Fibroblast of gingiva (primary cell): ENCODE results near the gene ANKS6.

Experiments used
- DNase-seq: peaks from one replicate; pipeline ENCODE4 v3.0.0-alpha.2; 2011; ENCODE audit warnings: low read depth

Gene ANKS6

DNA sequence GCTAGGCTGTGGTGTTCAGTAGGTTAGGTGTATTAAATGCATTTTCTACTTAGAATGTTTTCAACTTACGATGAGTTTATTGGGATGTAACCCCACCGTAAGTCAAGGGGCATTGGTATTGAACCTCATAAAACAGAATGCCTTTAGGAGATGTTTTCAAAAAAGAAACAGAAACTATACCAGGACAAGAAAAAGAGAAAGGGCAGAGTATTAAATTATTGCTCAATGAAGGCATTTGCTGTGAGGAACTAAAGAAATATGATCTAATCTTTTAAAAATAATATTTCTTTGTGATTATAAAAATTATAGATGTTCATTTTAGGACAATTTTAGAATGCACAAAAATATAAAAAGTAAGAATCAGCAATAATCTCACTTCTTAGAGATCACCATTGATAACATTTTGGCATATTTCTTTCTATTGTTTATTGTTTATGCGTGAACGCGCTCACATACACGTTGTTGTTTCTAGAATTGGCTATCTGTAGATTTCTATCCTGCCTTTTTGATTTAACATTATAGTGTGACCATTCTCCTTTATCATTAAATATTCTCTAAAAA is 19.1 kb upstream of the ANKS6 start:
- DNase-seq, result no peak

DNA sequence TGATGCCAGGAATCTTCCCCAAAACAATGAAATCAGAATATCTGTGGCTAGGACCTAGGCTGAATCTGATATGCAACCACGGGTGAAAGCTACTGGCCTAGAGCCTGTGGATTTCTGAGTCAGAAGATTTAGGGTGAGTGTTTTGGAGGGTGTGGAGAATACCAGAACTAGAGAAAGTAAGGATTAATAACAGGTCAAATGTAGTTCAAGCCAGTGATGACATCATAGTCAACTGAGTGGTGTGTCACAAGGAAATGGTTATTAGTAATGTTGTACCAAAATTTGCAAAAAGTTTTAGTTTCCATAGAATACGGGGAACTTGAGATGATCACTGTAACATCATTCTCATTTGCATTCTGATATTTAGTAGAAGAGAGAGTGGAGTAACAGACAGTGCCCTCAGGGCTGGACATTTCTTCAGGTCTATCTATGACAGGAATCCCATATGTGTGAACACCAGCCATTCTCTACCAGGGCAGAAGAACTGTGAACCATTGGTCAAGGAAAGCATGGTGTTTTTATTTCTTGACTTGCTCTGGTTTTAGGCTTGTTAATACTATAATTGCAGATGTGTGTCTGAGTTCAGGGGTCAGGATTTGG is 14.8 kb upstream of the ANKS6 start:
- DNase-seq, result peak; percentile 58

DNA sequence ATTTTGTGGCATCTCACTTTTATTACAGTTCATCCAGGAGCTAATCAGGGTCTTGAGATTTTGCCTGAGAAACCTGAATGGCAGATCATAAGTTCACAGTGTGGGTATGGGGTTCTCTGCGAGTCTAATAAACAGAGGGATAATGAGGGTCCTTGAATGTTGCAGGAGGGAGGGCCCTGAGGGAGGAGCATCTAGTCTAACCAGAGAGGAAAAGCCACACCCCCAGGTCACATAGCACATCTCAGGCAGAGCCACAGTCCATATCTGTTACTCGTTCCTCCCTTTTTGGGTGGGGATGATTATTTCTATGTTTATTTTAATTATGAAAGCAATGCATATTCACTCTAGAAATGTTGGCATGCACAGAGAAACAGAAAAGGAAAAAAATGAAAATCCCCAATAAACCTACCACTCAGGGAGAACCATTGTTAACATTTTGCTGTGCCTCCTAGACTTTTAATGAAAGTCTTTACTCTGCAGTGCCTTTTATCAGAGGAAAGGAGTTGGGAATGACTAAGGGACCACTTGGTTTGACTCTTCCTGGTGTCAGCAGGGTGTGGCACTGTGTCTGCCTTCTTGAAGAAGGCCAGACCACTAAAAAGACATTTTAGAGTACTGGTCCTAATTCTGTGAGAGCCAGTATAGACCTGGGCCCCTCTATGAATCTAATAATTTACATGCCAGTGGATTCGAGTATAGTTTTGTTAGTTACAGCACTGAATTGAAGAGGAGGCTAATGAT is 13.9 kb upstream of the ANKS6 start:
- DNase-seq, result no peak

DNA sequence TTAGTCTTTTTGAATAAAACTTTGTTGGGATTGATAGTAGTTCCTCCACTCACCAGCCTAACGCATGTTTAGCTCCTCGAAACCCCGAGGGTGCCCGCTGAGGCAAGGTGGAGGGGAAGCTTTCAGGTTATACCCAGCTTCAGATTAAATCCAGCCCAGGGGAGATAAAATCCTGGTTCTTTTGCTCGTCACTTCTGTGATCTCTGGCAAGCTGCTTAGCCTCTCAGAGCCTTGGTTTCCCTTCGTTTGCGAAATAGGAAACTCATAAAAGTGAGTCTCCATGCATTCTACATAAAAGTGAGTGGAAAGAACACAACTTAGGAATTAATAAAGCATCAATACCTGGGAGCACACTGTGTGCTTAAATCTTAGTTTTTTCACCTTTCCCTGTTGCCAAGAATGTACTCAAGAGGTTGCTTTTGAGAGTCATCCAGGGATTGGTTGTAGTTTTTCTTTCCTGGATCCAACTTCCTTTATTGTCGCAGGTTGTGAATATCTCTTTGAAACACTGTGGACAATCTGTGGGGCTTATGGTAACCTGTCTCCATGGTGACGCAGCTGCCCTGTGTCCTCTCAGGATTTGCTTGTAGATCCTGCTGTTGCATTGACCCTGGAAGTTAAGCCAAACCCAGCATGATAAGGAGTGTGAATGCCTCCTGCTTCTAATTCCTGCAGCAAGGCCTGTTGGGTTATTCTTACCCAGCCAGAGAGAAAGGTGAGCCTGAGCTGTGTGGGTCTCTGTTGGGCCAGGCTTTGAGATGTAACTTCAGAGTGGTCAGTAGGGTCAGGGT is 13.2 kb upstream of the ANKS6 start:
- no peak for DNase-seq

DNA sequence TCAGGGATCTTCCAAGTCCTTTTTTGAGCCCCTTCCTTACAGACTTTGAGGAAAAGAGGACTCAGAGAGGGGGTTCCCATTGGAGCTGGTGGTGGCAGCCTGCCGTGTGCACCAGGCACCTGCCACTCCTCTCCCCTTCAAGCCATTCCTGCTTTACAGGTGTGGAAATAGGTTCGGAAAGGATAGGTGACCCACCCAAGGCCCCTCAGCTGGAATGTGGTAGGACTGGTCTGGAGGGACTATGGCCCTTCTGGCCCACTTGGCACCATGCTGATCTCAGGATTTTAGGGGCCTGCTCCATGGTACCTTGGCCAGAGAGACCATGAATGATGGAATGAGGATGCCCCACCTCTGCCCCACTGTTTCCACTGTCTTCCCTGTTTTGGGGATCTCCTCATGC is 12.5 kb upstream of the ANKS6 start:
- DNase-seq, result no peak

DNA sequence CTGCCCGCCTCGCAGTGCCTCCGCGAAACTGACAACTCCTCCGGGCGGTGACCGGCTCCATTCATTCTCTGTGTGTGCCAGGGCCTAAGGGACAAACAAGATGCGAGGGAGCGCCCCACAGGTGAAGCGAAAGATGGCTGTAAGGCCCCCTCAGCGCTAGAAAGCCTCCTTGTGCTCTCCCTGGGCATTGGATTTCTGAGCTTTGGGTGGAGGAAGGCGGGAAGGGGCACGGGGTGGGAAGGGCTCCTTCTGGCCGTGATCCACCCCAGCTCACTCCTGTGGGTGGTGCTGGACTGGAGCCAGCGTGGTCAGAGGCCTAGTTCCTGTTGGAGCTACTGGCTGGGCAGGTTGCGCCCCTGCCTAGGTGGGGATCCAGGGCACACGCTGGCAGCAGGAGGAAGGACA is 12.1 kb upstream of the ANKS6 start:
- DNase-seq, result no peak

DNA sequence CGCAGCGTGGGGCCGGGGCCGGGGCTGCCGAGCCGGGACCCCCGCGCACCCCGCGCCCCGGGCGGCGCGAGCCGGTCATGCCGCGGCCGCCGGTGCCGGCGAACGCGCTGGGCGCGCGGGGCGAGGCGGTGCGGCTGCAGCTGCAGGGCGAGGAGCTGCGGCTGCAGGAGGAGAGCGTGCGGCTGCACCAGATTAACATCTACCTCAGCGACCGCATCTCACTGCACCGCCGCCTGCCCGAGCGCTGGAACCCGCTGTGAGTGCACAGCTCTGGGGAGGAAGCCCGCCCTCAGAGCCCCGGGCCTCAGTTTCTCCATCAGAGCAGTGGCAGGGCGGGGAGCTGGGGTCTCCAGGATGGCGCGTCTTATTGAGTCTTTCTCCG is 11.4 kb upstream of the ANKS6 start:
- DNase-seq, result no peak

DNA sequence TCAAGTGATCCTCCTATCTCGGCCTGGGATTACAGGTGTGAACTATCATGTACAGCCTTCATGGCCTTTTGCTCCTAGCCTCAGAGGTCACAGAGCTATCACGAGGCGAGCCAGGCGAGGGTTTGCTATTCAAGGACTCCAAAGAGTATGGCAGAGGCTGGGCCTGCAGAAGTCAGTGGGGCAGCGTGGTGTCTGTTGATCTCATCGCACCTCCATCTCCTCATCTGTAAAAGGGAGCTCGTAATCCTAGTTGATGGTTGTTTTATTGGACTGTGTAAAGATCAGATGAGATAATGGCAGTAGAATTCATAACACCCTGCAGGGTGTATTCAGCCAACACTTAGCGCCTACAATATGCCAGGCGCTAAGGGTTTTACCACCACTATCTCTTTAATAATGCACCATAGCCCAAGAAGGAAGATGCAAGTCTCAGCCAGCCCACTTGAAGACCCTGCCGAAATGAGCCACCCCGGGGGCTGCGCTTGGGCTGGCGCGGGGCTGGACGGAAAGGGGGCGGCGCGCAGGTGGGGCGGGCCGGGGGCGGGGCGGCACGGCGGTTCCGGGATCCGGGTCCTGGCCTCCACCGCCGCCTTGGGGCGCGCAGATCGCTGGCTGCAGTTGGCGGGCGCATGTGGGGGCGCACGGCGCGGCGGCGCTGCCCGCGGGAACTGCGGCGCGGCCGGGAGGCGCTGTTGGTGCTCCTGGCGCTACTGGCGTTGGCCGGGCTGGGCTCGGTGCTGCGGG is 10.9 kb upstream of the ANKS6 start, which contains the start of gene GALNT12:
Gene GALNT12 (plus strand): TSS at position 601 of the 744 bp plus-strand sequence. CDS start 29 bp downstream, at position 630.
- DNase-seq, result no peak

DNA sequence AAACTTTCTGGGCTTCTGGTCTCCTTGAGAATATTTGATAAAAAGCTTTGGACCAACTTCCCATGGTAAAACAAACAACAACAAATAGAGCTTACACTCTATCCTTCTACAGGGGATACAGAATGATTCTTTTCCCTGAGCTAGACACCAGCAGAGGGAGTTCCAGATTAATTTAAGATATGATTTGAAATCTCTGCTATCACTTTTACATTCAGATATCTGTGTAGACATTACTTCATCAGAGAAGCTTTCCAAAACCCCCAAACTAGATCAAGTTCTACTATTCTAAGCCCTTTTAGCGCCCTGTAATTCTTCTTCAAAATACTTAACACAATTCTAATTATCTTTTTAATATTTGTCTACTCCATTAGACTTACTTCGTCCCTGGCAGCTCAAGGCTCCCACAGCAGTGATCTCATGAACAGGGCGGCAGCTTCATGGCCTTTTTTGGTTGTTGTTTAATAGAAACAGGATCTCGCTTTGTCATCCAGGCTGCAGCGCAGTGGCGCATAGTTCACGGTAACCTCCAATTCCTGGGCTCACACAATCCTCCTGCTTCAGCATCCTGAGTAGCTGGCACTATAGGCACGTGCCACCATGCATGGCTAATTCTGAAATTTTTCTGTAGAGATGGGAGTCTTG is 10.2 kb upstream of the ANKS6 start:
- DNase-seq, result no peak

DNA sequence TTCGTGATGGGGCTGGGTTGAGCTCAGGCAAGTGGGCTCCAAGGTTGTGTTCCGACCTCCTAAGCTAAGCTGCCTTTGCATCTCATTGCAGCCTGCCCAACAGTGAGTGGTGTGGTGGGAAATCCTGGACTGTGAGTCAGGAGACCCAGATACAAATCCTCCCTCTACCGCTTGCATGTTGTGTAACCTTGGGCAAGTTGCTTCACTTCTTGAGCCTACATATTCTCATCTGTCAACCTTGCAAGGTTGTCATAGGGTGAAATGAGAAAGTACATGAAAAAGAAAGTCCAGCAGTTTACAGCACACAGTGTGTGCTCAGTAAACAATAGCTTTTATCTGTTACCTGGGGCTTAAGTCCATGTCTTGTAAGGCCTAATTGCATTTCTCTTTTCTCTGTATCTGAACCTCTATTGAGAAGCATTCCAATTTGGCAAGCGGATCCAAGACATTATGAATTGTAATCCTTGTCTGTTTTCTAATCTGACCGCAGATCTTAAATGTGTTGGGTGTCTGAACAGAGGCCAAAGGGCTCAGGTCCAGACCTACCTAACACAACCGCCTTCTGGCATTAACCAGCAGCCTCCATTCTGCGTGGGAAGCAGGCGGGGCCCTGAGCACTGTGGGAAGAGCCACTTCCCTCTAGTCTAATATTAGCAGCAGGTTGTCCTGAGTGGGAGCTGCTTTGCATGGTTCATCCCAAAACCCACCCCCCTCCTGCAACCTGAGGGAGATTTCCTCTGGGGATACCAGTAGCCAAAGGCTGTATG is 9.3 kb upstream of the ANKS6 start:
- DNase-seq, result no peak

DNA sequence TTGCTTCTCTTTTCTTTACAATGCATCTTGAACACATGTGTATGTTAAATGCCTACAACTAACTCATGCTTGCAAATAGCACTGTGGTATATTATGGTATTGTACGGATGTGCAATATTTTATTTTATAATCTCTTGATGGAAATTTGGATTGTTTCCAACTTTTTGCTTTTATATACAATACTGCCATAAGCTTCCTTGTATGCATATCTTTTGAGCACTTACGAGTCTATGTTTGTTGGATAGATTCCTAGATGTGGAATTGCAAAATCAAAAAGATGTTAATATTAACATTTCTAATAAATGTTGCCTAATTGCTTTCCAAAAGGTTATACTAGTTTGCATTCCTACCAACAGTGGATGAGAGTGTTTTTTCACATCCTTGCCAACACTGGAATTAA is 7.7 kb upstream of the ANKS6 start:
- DNase-seq, result no peak

DNA sequence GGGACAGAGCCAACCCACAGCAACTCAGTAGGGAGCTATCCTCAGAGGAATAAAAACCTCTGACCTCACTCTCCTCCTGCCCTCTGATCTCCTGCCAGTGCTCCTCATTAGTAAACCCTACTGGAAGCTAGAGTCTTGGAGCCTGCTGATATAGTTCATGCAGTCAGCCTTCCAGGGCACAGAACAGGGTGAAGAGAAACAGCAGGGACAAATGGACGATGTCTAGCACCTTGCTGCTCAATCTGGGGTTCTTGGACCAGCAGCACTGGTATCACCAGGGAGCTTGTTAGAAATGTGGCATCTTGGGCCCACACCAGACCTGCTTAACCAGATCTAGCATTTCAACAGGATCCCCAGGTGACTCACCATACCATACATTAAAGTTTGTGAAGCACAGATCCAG is 5.6 kb upstream of the ANKS6 start:
- DNase-seq, result no peak

DNA sequence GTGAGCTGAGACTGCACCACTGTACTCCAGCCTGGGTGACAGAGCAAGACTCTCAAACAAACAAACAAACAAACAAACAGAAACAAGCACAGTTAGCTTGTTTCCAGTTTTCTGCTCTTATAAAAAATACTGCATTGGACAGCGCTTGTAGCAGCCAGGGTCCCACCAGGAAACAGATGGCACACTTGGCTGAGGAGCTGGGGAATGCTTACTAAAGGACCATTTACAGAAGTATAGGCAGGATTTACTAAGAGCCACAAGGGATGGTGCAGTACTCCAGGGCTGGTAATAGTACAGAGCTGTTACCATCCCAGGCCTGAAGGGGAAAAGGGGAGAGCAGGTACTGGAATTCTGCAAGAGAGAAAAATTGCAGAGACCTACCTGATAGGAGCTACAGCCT is 5.2 kb upstream of the ANKS6 start:
- DNase-seq, result no peak

DNA sequence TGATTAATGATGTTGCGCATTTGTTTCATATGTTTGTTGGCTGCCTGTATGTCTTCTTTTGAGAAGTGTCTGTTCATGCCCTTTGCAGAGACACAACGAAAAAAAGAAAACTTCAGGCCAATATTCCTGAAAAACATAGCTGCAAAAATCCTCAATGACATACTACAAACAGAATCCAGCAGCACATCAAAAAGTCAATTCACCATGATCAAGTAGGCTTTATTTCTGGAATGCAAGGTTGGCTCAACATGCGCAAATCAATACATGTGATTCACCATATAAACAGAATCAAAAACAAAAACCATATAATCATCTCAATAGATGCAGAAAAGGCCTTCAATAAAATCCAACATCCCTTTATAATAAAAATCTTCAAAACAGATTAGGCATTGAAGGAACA is 1.9 kb upstream of the ANKS6 start:
- no peak for DNase-seq

DNA sequence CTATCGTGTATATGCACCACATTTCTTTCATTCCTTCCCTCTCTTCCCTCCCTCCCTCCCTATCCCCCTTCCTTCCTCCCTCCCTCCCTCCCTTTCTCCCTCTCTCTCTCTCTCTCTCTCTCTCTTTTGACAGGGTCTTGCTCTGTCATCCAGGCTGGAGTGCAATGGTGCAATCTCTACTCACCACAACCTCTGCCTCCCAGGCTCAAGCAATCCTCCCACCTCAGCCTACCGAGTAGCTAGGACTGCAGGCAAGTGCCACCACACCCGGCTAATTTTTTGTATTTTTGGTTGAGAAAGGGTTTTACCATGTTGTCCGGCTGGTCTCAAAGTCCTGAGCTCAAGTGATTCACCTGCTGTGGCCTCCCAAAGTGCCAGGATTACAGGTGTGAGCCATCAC is 1.1 kb upstream of the ANKS6 start:
- DNase-seq, result no peak

DNA sequence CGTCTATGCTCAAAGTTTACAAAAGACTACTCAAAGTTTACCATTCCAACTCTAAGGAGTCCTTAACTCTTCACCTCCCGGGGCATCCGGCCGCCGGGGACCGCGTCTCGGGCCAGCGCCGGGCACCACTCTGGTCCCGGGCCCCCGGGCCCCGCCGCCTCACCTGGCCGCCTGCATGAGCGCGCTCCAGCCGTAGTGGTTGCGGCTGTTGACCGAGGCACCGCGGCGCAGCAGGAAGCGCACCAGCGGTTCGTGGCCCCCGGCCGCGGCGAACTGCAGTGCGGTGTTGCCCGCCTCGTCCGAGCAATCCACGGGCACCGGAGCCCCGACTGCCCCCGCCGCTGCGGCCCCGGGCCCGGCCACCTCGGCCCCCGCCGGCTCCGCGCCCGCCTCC is 388 bp downstream of the ANKS6 start:
- DNase-seq, result no peak

DNA sequence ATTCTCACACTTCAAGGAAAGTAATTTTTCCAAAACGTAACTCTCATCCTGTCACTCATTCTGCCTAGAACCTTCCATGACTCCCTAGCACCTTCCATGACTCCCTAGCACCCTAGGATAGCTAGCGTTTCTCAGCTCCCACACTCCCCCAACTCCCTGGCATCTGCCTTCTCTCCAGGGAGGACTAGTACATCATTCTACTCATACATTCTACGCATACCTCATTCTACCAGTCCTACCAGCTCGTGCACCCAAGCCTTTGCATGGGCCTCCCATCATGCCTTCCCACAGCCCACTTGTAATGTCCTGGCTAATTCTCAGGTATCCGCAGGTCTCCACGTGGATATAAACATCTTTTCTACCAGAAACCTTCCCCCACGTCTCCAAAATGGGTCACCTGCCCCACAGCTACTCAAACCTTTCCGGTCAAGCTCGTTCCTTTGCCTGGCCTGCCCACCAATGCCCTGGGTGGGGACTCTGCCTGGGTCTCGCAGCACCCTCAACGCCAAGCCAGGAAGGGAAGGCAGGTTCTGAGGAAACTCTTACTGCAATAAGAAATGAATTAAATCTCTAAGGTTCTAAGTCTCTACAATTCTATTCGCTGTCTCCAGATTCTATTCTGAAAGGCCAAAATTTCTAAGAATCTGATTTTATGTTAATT is 930 bp downstream of the ANKS6 start:
- DNase-seq, result no peak

DNA sequence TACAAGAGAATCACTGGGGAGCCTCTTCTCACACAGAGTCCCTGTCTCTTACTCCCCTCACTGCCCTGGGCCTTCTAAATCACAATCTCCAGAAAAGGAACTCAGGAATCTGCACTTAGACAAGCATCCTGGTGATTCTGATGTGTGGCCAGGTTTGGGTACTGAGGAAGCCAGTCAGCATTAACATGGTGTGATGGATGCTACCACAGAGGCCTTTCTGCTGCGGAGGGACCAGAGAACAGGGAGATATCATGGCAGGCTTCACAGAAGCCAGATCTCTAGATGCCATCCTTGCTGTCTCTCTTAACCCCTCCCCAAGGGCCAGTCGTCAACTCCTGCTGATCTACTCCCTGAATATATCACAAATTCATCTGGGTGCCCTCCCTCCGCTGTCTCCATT is 1.6 kb downstream of the ANKS6 start:
- DNase-seq, result no peak

DNA sequence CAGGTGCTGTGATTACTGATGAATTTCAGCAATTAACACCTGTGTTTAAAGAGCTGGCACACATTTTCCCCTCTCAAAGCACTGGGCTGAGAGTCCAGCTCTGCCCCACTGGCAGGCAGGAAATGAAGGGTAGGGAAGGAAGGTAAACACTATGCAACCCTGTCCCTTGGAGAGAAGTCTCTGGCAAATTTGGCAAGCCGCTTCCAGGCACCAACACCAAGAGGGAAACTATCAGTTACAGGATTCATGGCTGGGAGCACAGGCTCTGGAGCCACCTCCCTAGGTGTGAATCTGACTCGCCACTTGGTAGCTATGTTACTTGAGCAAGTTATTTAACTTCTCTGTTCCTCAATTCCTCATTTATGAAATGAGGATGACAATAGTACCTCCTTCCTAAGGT is 3.3 kb downstream of the ANKS6 start:
- no peak for DNase-seq
